H1 (cell line): ENCODE measurements around the gene PTPRG. TPM values are rescaled to one million over a fixed set of nuclear protein-coding genes. Genes with fewer than 3 reads are reported as not detected.

Experiments
- BACH1 ChIP-seq: IDR thresholded peaks from 2 replicates; pipeline ENCODE4 v1.6.1; 2012; ENCODE audit warnings: low read length, improper control_type of control experiment
- CHD2 ChIP-seq: IDR thresholded peaks from 2 replicates; pipeline ENCODE4 v1.6.1; 2012; ENCODE audit warnings: low read length, improper control_type of control experiment
- EGR1 ChIP-seq: IDR thresholded peaks from 2 replicates; pipeline ENCODE4 v1.6.1; 2011; ENCODE audit warnings: low read depth, low read length, borderline replicate concordance
- HDAC6 ChIP-seq: IDR thresholded peaks from one replicate; pipeline ENCODE4 v1.7.1; 2012; ENCODE audit warnings: low read depth, mild to moderate bottlenecking, inconsistent platforms, low read length, moderate library complexity
- RAD21 ChIP-seq, 2 experiments: IDR thresholded peaks in 1 of 2; conservative IDR thresholded peaks in 1 of 2; 2 replicates each; pipeline ENCODE4 v1.6.1; 2011; ENCODE audit warnings: low read depth in 2 of 2, low read length in 2 of 2, improper control_type of control experiment in 1 of 2, inconsistent platforms in 1 of 2, mild to moderate bottlenecking in 1 of 2, moderate library complexity in 1 of 2
- polyA plus RNA-seq, 7 experiments: library from polyadenylated mRNA; depleted of rRNA in 3 of 7; stranded (reverse) in 5 of 7; unstranded in 2 of 7; fragments of >200 nt in 5 of 7; fragments of 200-250 nt in 2 of 7; gene quantifications; 1 replicate in 5 of 7; 2 replicates in 1 of 7; 4 replicates in 1 of 7; pipeline versions ENCODE4 v1.2.1 to v1.2.3, GENCODE V29; 2011 to 2013; ENCODE audit warnings: missing spikeins in 2 of 7, mixed read lengths in 2 of 7
- total RNA-seq: library from RNA; stranded (reverse); fragmentation: NEBNext Ultra II Directional; extraction: Animal tissue kit (Norgen Biotek cat#: 25700); gene quantifications from 2 replicates; pipeline ENCODE4 v1.2.1, GENCODE V29; 2021

The PTPRG gene
- total and polyA plus RNA-seq, 2 of the 8 experiments (the other 6 are each of a cell fraction or from before 2014, with no cell fraction given) = 23.3 to 96.2 TPM

- no peak for TF ChIP-seq EGR1
- no peak for TF ChIP-seq CHD2
- no peak for TF ChIP-seq HDAC6
- TF ChIP-seq RAD21 (IDR thresholded peaks at IDR 0.05 in 1 of 2, conservative IDR thresholded peaks at IDR 0.05 in 1 of 2; ENCODE audit: low read depth in 2 of 2, low read length in 2 of 2) = no peak
- no peak for TF ChIP-seq BACH1
Measured at GRCh38 chr3:61829722-61830350, 268.5 kb downstream of the PTPRG start (continued).
